Retinal pigment epithelial cell (primary cell): ENCODE data around the gene C18orf63.
A peak's percentile ranks its signal among the peaks of the same experiment; 100 is the strongest.
"Not testable (repeated sequence)": the region's sequence is repeated elsewhere in the genome, so short reads cannot be mapped to it uniquely, and the experiment has no call there.

Experiments
- DNase-seq: peaks from one replicate; pipeline ENCODE4 v3.0.0-alpha.2; 2010; ENCODE audit warnings: low read depth
- H3K4me3 ChIP-seq: 2 replicates; pipeline ENCODE4 v1.5.1; 2011; ENCODE audit warnings: mild to moderate bottlenecking, low read length, control low read depth, moderate library complexity
- CTCF ChIP-seq: conservative IDR thresholded peaks from 2 replicates; pipeline ENCODE4 v1.5.1; 2011; ENCODE audit warnings: low read depth, low read length, control low read depth, inconsistent platforms

C18orf63 gene

GRCh38 chr18:74326231-74326630 is 10.6 kb downstream of the C18orf63 start:
- DNase-seq = no peak
- TF ChIP-seq CTCF = no peak

DNA sequence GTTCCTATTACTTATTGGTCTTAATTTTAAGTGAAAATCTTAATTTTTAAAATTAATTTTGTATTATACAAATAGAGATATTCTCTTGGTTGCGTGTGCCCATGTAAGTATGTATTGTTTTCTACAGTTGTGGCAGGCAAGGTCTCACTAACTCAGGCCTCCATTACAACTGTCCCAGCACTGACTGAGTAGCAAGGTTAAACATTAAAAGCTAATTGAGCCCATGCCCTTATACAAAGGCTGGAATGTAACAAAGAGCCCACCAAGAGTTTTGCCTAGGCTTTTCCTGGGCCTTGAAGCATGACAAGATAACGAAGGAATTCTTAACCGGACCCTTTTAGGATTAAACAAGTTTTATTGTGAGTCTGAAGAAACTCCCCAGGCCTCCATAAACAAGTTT is 11.2 kb downstream of the C18orf63 start:
- H3K4me3 ChIP-seq, DNase-seq: not testable (repeated sequence)

More at GRCh38 chr18:74326231-74326630, 10.6 kb downstream of the C18orf63 start:
- no peak overlapping the region for H3K4me3 ChIP-seq

GRCh38 chr18:74328206-74328605 is 12.6 kb downstream of the C18orf63 start:
- H3K4me3 ChIP-seq = no peak overlapping the region
- TF ChIP-seq CTCF = no peak
- DNase-seq = no peak

DNA sequence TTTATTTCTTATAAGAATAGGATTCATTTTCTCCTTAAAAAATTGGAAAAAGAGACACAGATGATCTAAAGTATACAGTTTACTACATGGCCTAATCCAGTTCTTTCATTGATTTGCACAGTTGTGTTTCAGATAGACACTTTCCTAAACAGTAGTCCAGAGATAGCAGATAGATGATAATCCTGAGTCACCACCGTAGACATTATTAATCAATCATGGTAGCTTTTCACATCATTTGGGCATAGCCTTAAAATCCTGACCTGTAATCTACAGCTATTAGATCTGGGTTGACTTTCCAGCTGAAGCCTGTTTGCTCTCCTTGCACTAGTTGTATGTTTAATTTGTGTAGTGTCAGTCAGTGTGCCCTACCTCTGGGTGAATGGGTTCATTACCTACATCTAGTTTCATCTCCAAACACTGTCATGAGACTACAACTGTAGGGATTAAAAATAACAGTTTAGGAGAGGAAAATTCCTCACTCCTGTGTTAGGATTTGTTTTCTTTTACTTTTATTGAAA is 14.1 kb downstream of the C18orf63 start:
- no peak for TF ChIP-seq CTCF
- no peak overlapping the region for H3K4me3 ChIP-seq
- no peak for DNase-seq

DNA sequence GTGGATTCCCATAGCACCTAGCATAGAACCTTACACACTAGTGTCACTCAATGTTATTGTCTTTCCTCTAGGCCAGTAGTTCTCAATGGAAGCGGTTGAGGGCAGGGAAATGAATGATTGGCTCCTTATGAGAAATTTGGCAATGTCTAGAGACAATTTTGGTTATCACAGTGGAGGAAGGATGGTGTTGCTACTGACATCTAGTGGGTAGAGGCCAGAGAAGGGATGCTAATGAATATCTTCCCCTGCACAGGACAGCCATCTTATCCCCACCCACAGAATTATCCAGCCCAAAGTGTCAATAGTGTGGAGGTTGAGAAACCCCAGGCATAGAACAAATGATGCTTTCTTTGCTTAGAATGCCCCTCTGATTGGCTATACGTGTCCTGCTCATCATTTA is 15.8 kb downstream of the C18orf63 start:
- DNase-seq = no peak
- H3K4me3 ChIP-seq = no peak overlapping the region
- TF ChIP-seq CTCF = peak; percentile 48

DNA sequence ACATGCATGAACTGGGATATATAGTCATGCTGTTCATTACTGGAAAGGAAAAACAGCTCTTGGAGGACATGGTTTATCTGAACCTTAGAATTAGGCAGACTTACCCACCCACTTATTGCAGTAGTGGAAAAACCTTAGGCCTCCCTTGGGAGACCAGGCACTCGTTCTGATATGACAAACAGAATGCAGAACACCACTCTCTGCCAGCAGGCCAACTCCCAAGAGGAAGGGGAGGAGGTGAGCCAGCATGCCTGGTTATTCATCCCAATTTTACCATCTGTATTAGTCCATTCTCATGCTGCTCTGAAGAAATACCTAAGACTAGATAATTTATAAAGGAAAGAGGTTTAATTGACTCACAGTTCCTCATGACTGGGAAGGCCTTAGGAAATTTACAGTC is 17.5 kb downstream of the C18orf63 start:
- DNase-seq = no peak
- H3K4me3 ChIP-seq = no peak overlapping the region
- no peak for TF ChIP-seq CTCF

DNA sequence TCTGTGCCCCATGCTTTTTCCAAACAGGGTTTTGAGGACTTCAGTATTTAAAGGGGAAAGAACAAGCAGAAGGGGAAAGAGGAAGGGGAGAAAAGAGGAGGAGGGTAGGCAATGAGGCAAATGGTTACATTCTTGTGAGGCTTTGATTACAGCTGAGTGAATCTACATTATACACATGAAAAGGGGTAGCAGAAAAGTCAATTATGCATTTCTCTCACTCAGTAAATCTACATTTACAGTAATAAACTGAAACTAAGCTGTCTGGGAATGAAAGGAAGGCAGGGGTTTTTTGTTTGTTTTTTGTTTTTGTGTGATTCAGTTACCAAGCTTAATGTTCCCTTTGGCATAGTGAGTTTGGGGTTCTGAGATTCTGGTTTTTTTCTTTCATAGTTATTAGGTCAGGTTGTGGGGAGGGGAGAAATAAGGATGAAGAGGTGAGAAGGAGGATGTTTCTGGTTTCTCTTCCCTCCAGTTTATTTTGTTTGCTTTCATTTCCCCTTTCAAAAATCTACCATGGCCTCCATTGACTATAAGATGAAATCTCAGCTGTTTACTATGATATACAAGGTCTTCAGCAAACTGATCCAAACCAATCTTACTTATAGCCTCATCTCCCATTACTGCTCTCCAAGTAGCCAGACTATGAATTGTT is 18.7 kb downstream of the C18orf63 start:
- H3K4me3 ChIP-seq = no peak overlapping the region
- no peak for DNase-seq
- no peak for TF ChIP-seq CTCF
